Medulla oblongata (tissue), 1 donor: ENCODE measurements around the gene FSD2.
A peak's percentile ranks its signal among the peaks of the same experiment; 100 is the strongest.
"Not testable (repeated sequence)": the region's sequence is repeated elsewhere in the genome, so short reads cannot be mapped to it uniquely, and the experiment has no call there.

Experiments used
- DNase-seq: peaks from one replicate; pipeline ENCODE4 v3.0.0-alpha.2; 2015; ENCODE audit errors: extremely low spot score

Gene FSD2

GRCh38 chr15:82792068-82792467 lies 13.8 kb downstream of the FSD2 start:
- no peak for DNase-seq

DNA sequence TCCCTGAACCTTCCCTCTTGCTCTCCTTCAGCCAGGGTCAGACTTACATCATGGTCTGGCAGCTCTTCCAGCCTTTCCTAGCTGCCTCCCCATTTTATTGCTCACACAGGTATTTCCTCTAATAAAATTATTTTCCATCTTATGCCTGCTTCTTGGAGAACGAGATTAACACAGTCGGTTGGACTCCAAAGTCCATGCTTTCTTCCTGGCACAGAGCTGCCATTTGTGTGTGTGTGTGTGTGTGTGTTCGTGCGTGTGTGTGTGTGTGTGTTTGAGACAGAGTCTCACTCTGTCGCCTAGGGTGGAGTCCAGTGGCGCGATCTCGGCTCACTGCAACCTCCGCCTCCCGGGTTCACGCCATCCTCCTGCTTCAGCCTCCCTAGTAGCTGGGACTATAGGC lies 15.5 kb downstream of the FSD2 start:
- no peak for DNase-seq

- DNase-seq = no peak
Measured at GRCh38 chr15:82789491-82789890, 16.4 kb downstream of the FSD2 start.

DNA sequence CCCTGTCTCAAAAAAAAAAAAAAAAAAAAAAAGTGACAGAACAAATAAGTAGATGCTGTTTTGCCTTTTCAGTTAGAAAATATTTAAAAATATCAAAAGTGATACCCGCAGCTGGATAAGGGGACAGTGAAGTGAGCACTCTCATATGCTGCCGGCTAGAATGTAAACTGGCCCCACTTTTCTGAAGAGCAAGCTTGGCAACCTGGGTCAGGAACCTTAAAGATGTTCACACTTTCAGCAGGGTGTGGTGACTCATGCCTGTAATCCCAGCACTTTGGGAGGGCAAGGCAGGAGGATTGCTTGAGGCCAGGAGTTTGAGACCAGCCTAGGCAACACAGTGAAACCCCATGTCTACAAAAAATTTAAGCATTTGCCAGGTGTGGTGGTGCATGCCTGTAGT lies 17.4 kb downstream of the FSD2 start:
- no peak for DNase-seq

- DNase-seq = no peak
Measured at GRCh38 chr15:82781349-82781748, 24.5 kb downstream of the FSD2 start.

- no peak for DNase-seq
Measured at GRCh38 chr15:82778755-82779154, 27.1 kb downstream of the FSD2 start.

GRCh38 chr15:82774496-82774895 lies 31.4 kb downstream of the FSD2 start:
- no peak for DNase-seq

DNA sequence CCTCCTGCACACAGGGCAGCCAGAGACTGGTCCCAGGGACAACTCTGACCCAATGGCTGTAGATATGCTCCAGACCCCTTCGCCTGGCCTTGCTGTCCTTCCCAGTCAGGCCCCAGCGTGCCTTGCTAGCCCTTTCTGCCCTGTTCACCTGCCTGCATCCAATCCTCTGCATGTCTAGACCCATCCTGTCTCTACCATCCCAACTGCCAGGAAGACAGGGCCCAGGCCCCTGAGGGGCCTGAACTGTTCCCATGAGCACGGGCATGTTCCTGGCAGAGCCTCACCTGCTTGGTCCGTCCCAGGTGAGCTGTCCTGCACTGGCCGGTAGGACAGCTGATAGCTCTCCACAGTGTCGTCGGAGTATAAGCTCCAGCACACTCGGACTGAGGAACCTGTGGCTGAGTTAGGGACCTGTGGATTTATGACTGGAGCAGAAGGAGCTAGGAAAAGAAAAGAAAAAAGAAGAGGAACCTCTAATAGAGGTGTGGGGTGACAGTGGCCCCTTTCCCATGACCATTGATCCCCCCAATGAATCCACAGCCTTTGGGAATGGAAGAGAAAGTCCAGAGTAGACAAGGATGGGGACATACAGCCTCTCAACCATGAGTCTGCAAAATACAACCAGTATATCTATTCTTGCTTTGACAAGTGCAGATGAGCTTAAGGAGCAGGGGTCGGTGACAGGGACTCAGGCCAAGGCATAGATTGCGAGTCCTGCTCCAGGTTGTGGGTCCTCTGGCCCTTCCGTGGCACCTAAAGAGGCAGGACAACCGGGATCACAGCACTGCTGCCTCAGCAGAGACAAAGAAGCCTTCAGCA lies 33.9 kb downstream of the FSD2 start:
- no peak for DNase-seq

- no peak for DNase-seq
Measured at GRCh38 chr15:82768414-82769054, 37.3 kb downstream of the FSD2 start.

GRCh38 chr15:82767163-82767829 lies 38.6 kb downstream of the FSD2 start:
- DNase-seq = no peak

DNA sequence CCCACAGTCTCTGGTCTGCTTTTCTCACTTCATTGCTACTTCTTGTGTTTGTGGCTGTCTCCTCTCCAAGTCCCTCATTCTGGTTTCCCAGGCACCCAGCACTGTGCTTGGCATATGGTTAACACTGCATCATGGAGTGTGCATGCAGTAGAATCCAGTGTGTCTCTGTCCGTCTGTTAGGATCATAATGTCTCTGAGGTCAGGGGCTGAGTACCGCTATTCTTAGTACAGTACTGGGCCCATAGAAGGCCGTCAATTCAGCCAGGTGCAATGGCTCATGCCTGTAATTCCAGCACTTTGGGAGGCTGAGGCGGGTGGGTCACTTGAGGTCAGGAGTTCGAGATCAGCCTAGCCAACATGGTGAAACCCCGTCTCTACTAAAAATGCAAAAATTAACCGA lies 39.7 kb downstream of the FSD2 start:
- not testable (repeated sequence) for DNase-seq

DNA sequence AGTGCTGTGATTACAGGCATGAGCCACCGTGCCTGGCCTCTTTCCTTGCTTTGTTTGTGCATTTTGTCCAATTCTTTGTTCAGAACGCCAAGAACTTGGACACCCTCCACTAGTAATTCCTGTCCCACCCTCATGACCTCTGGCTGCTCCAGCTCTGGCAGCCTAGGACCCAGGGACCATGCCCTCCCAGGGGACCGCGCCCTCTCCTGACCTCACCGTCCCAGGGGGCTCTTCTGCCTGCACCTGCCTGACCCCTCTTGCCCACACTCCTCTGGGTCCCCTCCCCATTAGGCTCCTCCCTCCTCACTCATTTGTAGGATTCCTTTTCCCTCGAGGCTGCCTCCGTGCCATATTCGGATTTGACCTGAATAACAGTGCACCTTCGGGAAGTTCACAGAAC lies 41.1 kb downstream of the FSD2 start:
- DNase-seq = no peak

- no peak for DNase-seq
Measured at GRCh38 chr15:82764117-82764490, 41.8 kb downstream of the FSD2 start.

GRCh38 chr15:82763361-82764116 lies 42.3 kb downstream of the FSD2 start:
- no peak for DNase-seq

DNA sequence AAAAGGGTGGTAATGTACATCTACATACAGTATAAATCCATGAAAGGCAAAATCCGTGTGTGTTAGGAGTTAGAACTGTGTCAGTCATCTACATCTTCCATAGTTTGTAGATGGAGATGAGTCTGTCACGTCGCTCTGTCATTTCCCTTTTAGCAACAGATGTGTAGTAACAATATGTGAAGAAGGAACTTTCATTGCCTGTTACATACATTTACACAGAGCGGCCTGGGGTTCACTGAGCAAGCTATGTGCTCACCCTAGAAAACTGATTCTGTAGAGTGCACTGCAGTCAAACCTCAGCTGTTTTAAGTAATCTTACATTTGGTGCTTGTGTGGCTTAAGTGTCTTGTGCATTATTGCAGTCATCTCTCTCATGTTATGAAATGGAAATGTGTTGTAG lies 54.6 kb downstream of the FSD2 start:
- DNase-seq = no peak

- DNase-seq = no peak
Measured at GRCh38 chr15:82750831-82751180, 55.1 kb downstream of the FSD2 start.

DNA sequence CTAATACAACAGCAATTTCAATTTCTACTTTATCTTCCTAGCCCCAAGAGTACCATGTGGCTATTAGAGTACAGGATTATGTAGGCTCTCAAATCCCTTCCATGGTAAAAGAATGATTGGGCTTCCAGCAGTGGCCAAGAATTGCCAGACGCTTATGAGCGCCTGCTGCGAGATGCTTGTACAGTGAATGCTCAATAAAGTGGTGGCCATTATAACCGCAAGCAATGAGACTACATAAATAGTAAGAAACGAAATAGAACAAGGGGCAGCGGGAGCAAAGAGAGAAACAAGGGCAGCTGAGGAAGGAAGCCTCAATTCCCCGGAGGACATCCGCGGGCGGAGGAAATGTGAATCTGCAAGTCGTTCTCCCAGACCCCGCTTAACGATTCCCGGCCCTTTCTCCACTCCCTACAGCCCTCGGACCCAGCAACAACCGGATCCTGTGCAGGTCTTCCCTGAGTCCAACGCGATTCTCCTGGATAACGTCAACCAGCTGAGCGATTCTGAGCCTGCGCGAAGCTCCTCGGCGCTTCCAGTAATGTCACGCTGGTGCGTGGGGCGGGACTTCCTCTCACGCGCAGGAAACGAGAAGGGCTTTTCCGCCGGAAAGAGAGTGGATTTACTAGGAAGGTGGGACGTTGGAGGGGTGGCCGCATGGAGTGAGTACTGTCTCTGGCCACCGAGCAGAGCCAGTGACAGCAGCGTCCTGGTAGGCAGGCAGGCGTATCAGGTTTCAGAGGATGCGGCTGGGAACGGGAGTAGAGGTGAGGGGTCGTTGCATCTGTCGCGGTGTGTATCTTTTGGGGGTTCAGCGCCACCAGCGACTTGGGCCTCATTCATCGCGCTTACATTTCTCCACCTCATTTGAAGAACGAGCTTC lies 55.7 kb downstream of the FSD2 start:
- DNase-seq = peak; percentile 98

DNA sequence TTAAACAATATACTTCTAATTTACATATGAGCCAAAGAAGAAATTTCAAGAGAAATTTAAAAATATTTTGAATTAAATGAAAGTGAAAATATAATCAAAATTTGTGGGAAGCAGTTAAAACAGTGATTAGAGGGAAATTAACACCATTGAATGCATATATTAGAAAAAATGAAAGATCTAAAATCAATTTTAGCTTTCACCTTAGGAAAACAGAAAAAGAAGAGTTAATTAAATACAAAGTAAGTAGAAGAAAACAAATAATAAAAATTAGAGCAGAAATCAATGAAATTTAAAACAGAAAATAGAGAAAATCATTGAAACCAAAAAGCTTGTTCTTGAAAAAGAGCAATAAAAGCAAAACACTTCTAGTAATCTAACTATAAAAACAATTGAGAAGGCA lies 57.6 kb downstream of the FSD2 start:
- no peak for DNase-seq

- DNase-seq = no peak
Measured at GRCh38 chr15:82743810-82744209, 62.1 kb downstream of the FSD2 start.

- DNase-seq = no peak
Measured at GRCh38 chr15:82742134-82742533, 63.7 kb downstream of the FSD2 start.

DNA sequence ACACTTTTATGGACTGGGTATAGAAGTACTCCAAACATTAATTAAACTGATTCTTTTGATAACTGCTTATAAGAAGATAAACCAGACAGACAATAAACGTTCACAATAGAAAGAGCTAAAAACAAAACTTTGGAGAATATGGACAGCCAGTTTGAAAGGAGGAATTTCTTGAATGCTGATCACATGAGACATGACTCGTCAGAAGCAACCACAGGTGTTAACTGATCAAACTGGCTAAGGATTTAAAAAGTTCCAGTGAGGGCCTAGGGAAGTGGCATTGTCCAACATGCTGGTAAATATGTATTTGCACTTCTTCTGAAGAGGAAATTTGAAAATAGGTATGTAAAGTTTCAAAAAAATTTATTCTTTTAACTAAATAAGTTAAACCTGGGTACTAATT lies 66.8 kb downstream of the FSD2 start:
- no peak for DNase-seq
